Measurements from ENCODE around the gene ALCAM.

- no peak for TF ChIP-seq CTCF (IDR thresholded peaks at IDR 0.05; ENCODE audit: poor library complexity, severe bottlenecking)
- no peak for TF ChIP-seq POLR2AphosphoS5 (IDR thresholded peaks at IDR 0.05)
- no peak for TF ChIP-seq EP300 (conservative IDR thresholded peaks at IDR 0.05; ENCODE audit: poor library complexity, severe bottlenecking)
- TF ChIP-seq, protein P1, sequence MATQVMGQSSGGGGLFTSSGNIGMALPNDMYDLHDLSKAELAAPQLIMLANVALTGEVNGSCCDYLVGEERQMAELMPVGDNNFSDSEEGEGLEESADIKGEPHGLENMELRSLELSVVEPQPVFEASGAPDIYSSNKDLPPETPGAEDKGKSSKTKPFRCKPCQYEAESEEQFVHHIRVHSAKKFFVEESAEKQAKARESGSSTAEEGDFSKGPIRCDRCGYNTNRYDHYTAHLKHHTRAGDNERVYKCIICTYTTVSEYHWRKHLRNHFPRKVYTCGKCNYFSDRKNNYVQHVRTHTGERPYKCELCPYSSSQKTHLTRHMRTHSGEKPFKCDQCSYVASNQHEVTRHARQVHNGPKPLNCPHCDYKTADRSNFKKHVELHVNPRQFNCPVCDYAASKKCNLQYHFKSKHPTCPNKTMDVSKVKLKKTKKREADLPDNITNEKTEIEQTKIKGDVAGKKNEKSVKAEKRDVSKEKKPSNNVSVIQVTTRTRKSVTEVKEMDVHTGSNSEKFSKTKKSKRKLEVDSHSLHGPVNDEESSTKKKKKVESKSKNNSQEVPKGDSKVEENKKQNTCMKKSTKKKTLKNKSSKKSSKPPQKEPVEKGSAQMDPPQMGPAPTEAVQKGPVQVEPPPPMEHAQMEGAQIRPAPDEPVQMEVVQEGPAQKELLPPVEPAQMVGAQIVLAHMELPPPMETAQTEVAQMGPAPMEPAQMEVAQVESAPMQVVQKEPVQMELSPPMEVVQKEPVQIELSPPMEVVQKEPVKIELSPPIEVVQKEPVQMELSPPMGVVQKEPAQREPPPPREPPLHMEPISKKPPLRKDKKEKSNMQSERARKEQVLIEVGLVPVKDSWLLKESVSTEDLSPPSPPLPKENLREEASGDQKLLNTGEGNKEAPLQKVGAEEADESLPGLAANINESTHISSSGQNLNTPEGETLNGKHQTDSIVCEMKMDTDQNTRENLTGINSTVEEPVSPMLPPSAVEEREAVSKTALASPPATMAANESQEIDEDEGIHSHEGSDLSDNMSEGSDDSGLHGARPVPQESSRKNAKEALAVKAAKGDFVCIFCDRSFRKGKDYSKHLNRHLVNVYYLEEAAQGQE (IDR thresholded peaks at IDR 0.05; ENCODE audit: borderline replicate concordance): no peak
- TF ChIP-seq TAF1 (IDR thresholded peaks at IDR 0.05; ENCODE audit: low read depth): no peak
- no peak for TF ChIP-seq EZH2 (IDR thresholded peaks at IDR 0.05; ENCODE audit: borderline replicate concordance, insufficient read depth, low read length, poor library complexity, severe bottlenecking)
- TF ChIP-seq SMC3 (conservative IDR thresholded peaks at IDR 0.05; ENCODE audit: poor library complexity): no peak
Observed at GRCh38 chr3:105334138-105334882, 32.4 kb upstream of the ALCAM start.

All from neural cell (in vitro differentiated cells).